Activated CD8-positive, alpha-beta T cell treated with anti-CD3 and anti-CD28 coated beads, Interleukin-2, amount 10 ng/mL, durations not matched to agents 7 days and 5 days (primary cell): ENCODE data around the gene SLFNL1. TPM values are rescaled to one million over a fixed set of nuclear protein-coding genes. Genes with fewer than 3 reads are reported as not detected.

Source experiments
- ATAC-seq: fragments of 150-1000 bp; cut with Tn5 transposase; one replicate; pipeline ENCODE4 v1.10.0; 2021; ENCODE audit warnings: moderate library complexity
- CTCF ChIA-PET: fragments of 350-600 bp; sonication (Branson Sonifier 250); formaldehyde crosslinking; loops from one replicate; lab custom pipeline; 2021; ENCODE audit warnings: antibody characterized with exemption; lab: Charles Lee
- POLR2A ChIA-PET: fragments of 350-600 bp; sonication (Branson Sonifier 250); formaldehyde crosslinking; loops from one replicate; lab custom pipeline; 2021; ENCODE audit warnings: antibody characterized with exemption; lab: Charles Lee
- DNase-seq: peaks from one replicate; pipeline ENCODE4 v3.0.0-alpha.2; 2020
- H3K27ac Mint-ChIP-seq: one replicate; pipeline ENCODE4 v1.8.0; 2021; ENCODE audit warnings: mild to moderate bottlenecking, mixed read lengths
- H3K27me3 Mint-ChIP-seq: one replicate; pipeline ENCODE4 v1.8.0; 2021; ENCODE audit warnings: low read depth, mixed read lengths
- H3K36me3 Mint-ChIP-seq: one replicate; pipeline ENCODE4 v1.8.0; 2021; ENCODE audit warnings: low read depth, mixed read lengths
- H3K4me1 Mint-ChIP-seq: one replicate; pipeline ENCODE4 v1.8.0; 2021; ENCODE audit warnings: low read depth, mixed read lengths
- H3K4me3 Mint-ChIP-seq: one replicate; pipeline ENCODE4 v1.8.0; 2021; ENCODE audit warnings: mild to moderate bottlenecking, mixed read lengths
- H3K9me3 Mint-ChIP-seq: one replicate; pipeline ENCODE4 v1.8.0; 2022; ENCODE audit warnings: mixed read lengths; ENCODE audit not compliant: insufficient read depth
- total RNA-seq, 2 experiments: library from RNA; stranded (reverse); gene quantifications; one replicate each; pipeline ENCODE4 v1.2.3, GENCODE V29; 2021

The SLFNL1 gene
- total RNA-seq, 2 experiments from 2014 or later: 0.29 to 0.40 TPM

GRCh38 chr1:40984531-40984930 lies 37.0 kb downstream of the SLFNL1 start:
- ATAC-seq (no peak), DNase-seq (no peak)
- H3K4me1 Mint-ChIP-seq: peaks cover 38% of the 10 kb centered on the region
- CTCF ChIA-PET: interaction anchor here (0.7 to 1.4 kb wide), 3 partner anchors 19 to 36 kb away, joined by 3 to 6 read pairs (median 3); no protein-coding TSS in a partner anchor
- H3K36me3 Mint-ChIP-seq: peaks cover 77% of the 10 kb centered on the region
- POLR2A ChIA-PET: interaction anchor here (1.0 kb wide), 1 partner anchor 19 kb away, joined by 5 read pairs; no protein-coding TSS in a partner anchor
- H3K9me3 Mint-ChIP-seq: no peaks in the 10 kb centered on the region
- H3K4me3 Mint-ChIP-seq: no peak overlapping the region
- no peak overlapping the region for H3K27ac Mint-ChIP-seq
- no peaks in the 10 kb centered on the region for H3K27me3 Mint-ChIP-seq

- H3K4me1 Mint-ChIP-seq: peaks cover 39% of the 10 kb centered on the region
- no peak for ATAC-seq
Measured at GRCh38 chr1:40984066-40984465, 37.5 kb downstream of the SLFNL1 start.

GRCh38 chr1:40983286-40983685 lies 38.2 kb downstream of the SLFNL1 start:
- Mint-ChIP-seq H3K4me3 (no peak overlapping the region), H3K4me1 (peaks cover 43% of the 10 kb centered on the region), H3K27me3 (no peaks in the 10 kb centered on the region), H3K9me3 (no peaks in the 10 kb centered on the region), H3K36me3 (peaks cover 64% of the 10 kb centered on the region), H3K27ac (peak overlapping the region; percentile 37)
- no peak for DNase-seq
- ATAC-seq: no peak
- ChIA-PET CTCF (interaction anchor here (1.1 to 2.0 kb wide), 2 partner anchors 11 to 20 kb away, joined by 3 to 10 read pairs; no protein-coding TSS in a partner anchor), POLR2A (interaction anchor here (0.6 to 0.7 kb wide), 2 partner anchors 8 to 24 kb away, joined by 3 read pairs; no protein-coding TSS in a partner anchor)

More at GRCh38 chr1:40984066-40984465, 37.5 kb downstream of the SLFNL1 start:
- Mint-ChIP-seq H3K4me3 (no peak overlapping the region), H3K36me3 (peaks cover 72% of the 10 kb centered on the region), H3K9me3 (no peaks in the 10 kb centered on the region), H3K27ac (no peak overlapping the region), H3K27me3 (no peaks in the 10 kb centered on the region)
- no peak for DNase-seq
- POLR2A ChIA-PET: interaction anchor here (1.0 kb wide), 1 partner anchor 19 kb away, joined by 5 read pairs; no protein-coding TSS in a partner anchor
- CTCF ChIA-PET: interaction anchor here (1.1 to 1.4 kb wide), 2 partner anchors 31 to 36 kb away, joined by 3 to 6 read pairs; no protein-coding TSS in a partner anchor

GRCh38 chr1:40982721-40983120 lies 38.8 kb downstream of the SLFNL1 start:
- no peak for DNase-seq
- ATAC-seq: no peak
- CTCF ChIA-PET: interaction anchor here (0.9 to 2.0 kb wide), 3 partner anchors 11 to 1524 kb away, joined by 3 to 10 read pairs (median 3); no protein-coding TSS in a partner anchor
- H3K9me3 Mint-ChIP-seq: no peaks in the 10 kb centered on the region
- no peaks in the 10 kb centered on the region for H3K27me3 Mint-ChIP-seq
- peaks cover 44% of the 10 kb centered on the region for H3K4me1 Mint-ChIP-seq
- POLR2A ChIA-PET: interaction anchor here (0.6 to 0.7 kb wide), 2 partner anchors 8 to 25 kb away, joined by 3 read pairs; no protein-coding TSS in a partner anchor
- H3K36me3 Mint-ChIP-seq: peaks cover 58% of the 10 kb centered on the region
- no peak overlapping the region for H3K27ac Mint-ChIP-seq
- H3K4me3 Mint-ChIP-seq: no peak overlapping the region

GRCh38 chr1:40981691-40982448 lies 39.7 kb downstream of the SLFNL1 start:
- Mint-ChIP-seq H3K9me3 (no peaks in the 10 kb centered on the region), H3K4me3 (peak overlapping the region; percentile 12), H3K27me3 (no peaks in the 10 kb centered on the region), H3K4me1 (peaks cover 44% of the 10 kb centered on the region), H3K27ac (no peak overlapping the region), H3K36me3 (peaks cover 52% of the 10 kb centered on the region)
- no peak for ATAC-seq
- POLR2A ChIA-PET: no interaction called here
- DNase-seq: no peak
- CTCF ChIA-PET: interaction anchor here (0.9 to 2.0 kb wide), 3 partner anchors 12 to 1523 kb away, joined by 3 to 10 read pairs (median 3); no protein-coding TSS in a partner anchor

- CTCF ChIA-PET: interaction anchor here (1.1 to 4.3 kb wide), 5 partner anchors 14 to 32 kb away, joined by 3 to 24 read pairs (median 5); no protein-coding TSS in a partner anchor
- peak; percentile 66 for DNase-seq
- POLR2A ChIA-PET: interaction anchor here (0.8 to 2.4 kb wide), 10 partner anchors 14 to 289 kb away, joined by 3 to 25 read pairs (median 4); partner anchors contain the start of genes CITED4 and NFYC
- ATAC-seq: peak; percentile 7
- H3K9me3 Mint-ChIP-seq: no peaks in the 10 kb centered on the region
- H3K36me3 Mint-ChIP-seq: peaks cover 42% of the 10 kb centered on the region
- peak overlapping the region; percentile 93 for H3K27ac Mint-ChIP-seq
- H3K4me1 Mint-ChIP-seq: peaks cover 49% of the 10 kb centered on the region
- H3K27me3 Mint-ChIP-seq: no peaks in the 10 kb centered on the region
- H3K4me3 Mint-ChIP-seq: peak overlapping the region; percentile 87
Measured at GRCh38 chr1:40980453-40981121, 40.9 kb downstream of the SLFNL1 start.

GRCh38 chr1:40980068-40980452 lies 41.5 kb downstream of the SLFNL1 start:
- ChIA-PET CTCF (interaction anchor here (1.1 to 4.3 kb wide), 6 partner anchors 15 to 117 kb away, joined by 3 to 24 read pairs (median 4); partner anchors contain the start of gene CITED4), POLR2A (interaction anchor here (0.7 to 2.4 kb wide), 12 partner anchors 14 to 289 kb away, joined by 3 to 25 read pairs (median 4); partner anchors contain the start of genes CITED4, NFYC and SCMH1)
- ATAC-seq (peak; percentile 32), DNase-seq (no peak)
- Mint-ChIP-seq H3K36me3 (peaks cover 37% of the 10 kb centered on the region), H3K4me3 (peak overlapping the region; percentile 87), H3K9me3 (no peaks in the 10 kb centered on the region), H3K4me1 (peaks cover 49% of the 10 kb centered on the region), H3K27ac (peak overlapping the region; percentile 93), H3K27me3 (no peaks in the 10 kb centered on the region)

- H3K36me3 Mint-ChIP-seq: peaks cover 33% of the 10 kb centered on the region
- ATAC-seq: peak; percentile 93
- no peaks in the 10 kb centered on the region for H3K9me3 Mint-ChIP-seq
- H3K27me3 Mint-ChIP-seq: no peaks in the 10 kb centered on the region
- H3K4me3 Mint-ChIP-seq: peak within 1 kb of the TSS; percentile 87
- H3K27ac Mint-ChIP-seq: peak within 1 kb of the TSS; percentile 95
- DNase-seq: peak; percentile 96
- ChIA-PET CTCF (interaction anchor here (0.6 to 4.3 kb wide), 8 partner anchors 16 to 306 kb away, joined by 3 to 24 read pairs (median 4); partner anchors contain the start of gene CITED4), POLR2A (interaction anchor here (0.6 to 2.4 kb wide), 17 partner anchors 9 to 1976 kb away, joined by 3 to 25 read pairs (median 4); partner anchors contain the start of genes CITED4, NFYC and SCMH1)
- H3K4me1 Mint-ChIP-seq: peaks cover 48% of the 10 kb centered on the region
Measured at GRCh38 chr1:40979241-40980067, 42.1 kb downstream of the SLFNL1 start, which contains the start of gene CTPS1. Gene CTPS1, plus strand, starts transcription at chr1:40979696. Its CDS starts 3,595 bp downstream, at chr1:40983291.

GRCh38 chr1:40978886-40979240 lies 42.7 kb downstream of the SLFNL1 start:
- ATAC-seq (no peak), DNase-seq (no peak)
- Mint-ChIP-seq H3K4me1 (peaks cover 47% of the 10 kb centered on the region), H3K27ac (peak overlapping the region; percentile 95), H3K27me3 (no peaks in the 10 kb centered on the region), H3K9me3 (no peaks in the 10 kb centered on the region), H3K4me3 (peak overlapping the region; percentile 81), H3K36me3 (peaks cover 27% of the 10 kb centered on the region)
- ChIA-PET POLR2A (interaction anchor here (1.3 to 2.4 kb wide), 4 partner anchors 8 to 287 kb away, joined by 6 to 20 read pairs (median 15); partner anchors contain the start of genes CITED4 and NFYC), CTCF (interaction anchor here (1.1 to 4.3 kb wide), 4 partner anchors 17 to 116 kb away, joined by 3 to 24 read pairs (median 4); partner anchors contain the start of gene CITED4)

GRCh38 chr1:40977716-40978115 lies 43.8 kb downstream of the SLFNL1 start:
- peaks cover 16% of the 10 kb centered on the region for H3K36me3 Mint-ChIP-seq
- H3K4me3 Mint-ChIP-seq: no peak overlapping the region
- no peak for DNase-seq
- no peak for ATAC-seq
- H3K27me3 Mint-ChIP-seq: no peaks in the 10 kb centered on the region
- H3K27ac Mint-ChIP-seq: no peak overlapping the region
- ChIA-PET CTCF (interaction anchor here (1.0 to 4.3 kb wide), 4 partner anchors 16 to 115 kb away, joined by 3 to 24 read pairs (median 4); partner anchors contain the start of gene CITED4), POLR2A (no interaction called here)
- peaks cover 40% of the 10 kb centered on the region for H3K4me1 Mint-ChIP-seq
- no peaks in the 10 kb centered on the region for H3K9me3 Mint-ChIP-seq
